ENCODE data around the gene CALN1.

CALN1 gene

DNA sequence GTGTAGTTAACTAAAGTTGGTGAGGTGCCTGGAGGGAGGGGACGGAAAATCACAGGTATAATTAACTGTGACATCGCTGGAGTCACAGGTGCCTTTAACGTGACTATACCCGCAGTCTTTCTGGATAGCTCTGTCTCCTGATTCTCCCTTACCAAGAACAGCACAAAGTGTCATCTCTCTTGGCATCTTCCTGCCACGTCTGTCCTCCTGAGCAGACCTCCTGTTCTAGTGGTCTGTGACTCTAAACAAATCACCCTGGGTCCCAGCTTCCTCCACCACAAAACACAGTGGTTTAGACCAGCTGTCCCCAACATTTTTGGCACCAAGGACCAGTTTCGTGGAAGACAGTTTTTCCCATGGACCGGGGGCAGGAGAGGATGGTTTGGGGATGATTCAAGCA lies 90.5 kb downstream of the CALN1 start:
- no peak for DNase-seq

DNA sequence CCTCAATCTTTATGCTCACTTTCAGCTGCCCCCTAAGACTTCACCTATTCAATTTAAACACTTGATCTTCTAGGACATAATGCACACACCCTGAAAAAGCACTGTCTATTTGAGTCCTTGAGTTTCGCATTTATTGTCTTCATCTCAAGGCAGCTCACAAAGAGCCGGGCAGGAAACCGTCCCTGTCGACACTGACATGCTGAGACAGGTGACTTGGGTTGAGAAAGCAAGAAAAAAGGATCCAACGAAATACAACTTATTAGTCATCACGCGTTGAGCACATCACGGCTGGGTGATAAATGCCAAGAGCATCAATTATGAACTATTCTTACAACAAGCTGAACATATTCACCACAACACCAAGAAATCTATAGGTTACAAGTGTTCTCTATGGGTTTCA lies 91.1 kb downstream of the CALN1 start:
- DNase-seq: no peak

- DNase-seq: no peak
Observed at GRCh38 chr7:72317341-72317740, 94.8 kb downstream of the CALN1 start.

- no peak for DNase-seq
Observed at GRCh38 chr7:72316148-72316547, 96.0 kb downstream of the CALN1 start.

GRCh38 chr7:72313906-72314305 lies 98.2 kb downstream of the CALN1 start:
- DNase-seq: no peak

DNA sequence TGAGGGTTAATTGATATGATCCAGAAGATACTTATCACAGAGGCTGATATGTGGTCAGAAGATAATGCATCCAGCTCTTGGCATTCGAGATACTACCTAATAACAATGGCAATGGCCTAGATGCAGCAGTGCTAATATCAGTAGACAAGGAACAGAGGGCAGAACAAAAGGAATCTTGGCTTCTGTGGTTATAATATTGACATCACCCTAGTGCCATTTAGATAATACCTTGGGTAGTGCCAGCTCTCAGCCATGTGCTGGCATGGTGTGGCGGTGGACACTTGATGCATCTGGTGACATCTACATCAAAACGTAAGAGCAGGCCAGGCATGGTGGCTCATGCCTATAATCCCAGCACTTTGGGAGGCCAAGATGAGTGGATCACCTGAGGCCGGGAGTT lies 101.8 kb downstream of the CALN1 start:
- no peak for DNase-seq

DNA sequence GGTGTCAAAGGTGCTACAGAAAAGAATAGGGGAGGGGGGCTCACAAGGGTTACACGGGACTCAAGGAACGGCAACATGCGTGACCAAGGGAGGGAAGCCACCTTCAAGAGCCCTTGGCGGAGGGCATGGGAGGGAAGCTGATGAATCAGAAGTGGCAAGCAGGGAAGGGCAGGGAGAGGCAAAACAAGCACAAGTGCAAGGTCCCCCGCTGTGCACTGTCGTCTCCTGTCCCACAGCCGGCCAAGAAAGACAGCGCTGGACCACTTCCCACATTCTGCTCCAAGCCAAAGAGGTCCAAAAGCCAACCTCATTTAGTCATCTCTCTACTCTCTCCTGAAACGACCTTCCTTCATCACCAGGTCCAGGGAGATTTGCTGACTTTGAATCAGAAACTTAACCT lies 102.7 kb downstream of the CALN1 start:
- DNase-seq: no peak

- DNase-seq: no peak
Observed at GRCh38 chr7:72308986-72309385, 103.2 kb downstream of the CALN1 start.

DNA sequence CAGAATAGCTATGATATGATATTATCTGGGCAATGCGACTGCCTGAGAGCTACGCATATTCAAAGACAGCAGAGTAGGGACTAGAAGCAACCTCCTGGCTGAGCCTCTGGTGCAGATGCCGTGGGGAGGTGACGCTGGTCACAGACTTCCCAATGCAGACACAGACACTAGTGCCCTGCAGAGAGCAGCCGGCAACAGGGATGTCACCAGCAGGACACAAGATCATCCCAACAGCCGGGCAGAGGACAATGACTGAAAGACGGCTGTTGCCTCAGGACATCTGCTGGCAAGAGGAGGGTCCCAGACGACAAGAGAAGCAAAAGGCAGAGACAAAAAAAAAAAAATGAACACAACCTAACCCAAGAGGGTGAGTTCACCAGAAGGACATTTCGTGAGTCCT lies 104.6 kb downstream of the CALN1 start:
- no peak for DNase-seq

GRCh38 chr7:72298912-72299311 lies 113.2 kb downstream of the CALN1 start:
- DNase-seq: no peak

DNA sequence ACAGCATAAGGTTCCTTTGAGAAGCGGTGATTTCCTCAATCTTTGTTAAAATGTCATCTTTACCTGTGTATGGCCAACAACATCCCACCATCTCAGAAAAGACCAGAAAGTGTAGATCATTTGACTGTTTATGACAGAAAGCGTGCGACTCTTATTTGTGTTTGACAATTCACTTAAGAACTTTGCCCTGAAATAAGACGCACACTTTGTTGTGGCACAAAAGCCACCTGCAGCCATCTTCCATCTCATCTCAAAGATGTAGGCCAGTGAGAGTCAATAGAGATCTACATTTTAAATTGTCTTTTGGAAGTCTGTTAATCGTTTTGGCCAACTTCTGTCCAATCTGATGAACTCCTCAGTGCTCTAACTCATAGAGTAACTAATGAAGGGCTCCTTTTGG lies 114.0 kb downstream of the CALN1 start:
- DNase-seq: no peak

DNA sequence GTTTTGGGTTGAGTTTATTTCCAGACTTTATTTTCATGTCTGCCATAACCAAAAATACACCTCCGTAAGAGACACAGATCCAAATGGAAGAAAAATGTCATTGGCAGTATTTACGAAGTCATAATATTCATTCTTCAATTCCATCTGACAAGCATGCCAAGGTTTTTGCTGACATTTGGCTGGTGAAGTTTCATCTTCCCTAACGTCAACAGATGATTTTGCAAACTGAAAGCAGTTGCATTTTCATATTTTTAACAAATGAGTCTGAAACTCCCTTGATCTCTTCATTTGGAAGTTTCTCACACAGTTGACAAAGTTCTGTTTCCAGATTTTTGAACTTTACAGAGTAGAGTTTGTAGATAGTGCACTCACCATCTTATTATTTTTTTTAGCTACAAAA lies 114.5 kb downstream of the CALN1 start:
- no peak for DNase-seq

DNA sequence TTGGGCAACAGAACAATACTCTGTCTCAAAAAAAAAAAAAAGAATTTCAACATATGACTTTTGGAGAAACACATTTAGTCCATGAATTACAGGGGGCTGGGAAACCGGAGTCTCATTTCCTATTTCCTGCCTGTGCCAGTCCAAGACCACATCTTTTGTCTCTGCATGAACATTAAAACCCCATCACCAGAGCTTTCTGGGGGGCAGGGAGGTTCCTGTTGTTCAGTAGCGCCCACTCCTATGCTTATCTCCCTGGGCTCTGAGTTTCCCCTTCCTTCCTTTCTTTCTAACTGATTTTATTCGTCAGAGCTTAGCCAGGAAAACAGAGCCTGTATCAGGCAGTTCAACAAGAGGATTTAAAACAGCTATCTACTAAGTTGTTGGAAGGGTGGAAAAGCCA lies 119.3 kb downstream of the CALN1 start:
- DNase-seq: no peak

GRCh38 chr7:72292118-72292517 lies 120.0 kb downstream of the CALN1 start:
- no peak for DNase-seq

DNA sequence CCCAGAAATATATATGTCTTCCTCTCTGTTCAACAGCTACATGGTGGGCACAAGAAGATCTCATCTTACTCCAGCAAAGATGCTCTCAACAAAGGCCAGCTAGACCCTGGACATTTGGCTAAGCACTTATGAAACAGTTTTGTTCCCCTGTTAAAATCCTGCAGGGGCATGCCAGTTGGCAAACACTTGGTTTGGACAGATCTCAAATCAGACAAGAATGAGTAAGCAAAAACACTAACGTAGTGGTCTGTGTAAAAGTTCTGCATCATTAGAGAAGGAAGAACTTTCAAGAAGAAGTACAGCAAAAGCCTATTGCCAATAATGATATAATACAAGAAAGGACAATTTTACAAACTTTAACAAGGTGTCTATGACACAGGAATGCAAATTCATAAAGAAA lies 125.6 kb downstream of the CALN1 start:
- no peak for DNase-seq

DNA sequence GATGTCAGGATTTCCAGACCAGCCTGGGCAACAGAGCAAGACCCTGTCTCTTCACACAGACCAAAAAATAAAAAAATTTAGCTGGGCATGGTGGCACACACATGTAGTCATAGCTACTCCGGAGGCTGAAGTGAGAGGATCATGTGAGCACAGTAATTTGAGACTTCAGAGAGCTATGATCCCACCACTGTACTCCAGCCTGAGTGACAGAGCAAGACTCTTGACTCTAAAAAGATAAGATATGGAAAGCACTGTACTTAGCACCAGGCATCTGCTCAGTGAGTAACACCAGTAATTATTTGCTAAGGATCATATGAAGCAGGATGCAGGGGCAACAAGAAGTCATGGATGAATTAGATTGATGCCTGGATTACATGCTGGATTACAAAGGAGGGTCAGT lies 128.8 kb downstream of the CALN1 start:
- DNase-seq: no peak

GRCh38 chr7:72281308-72281707 lies 130.8 kb downstream of the CALN1 start:
- no peak for DNase-seq

DNA sequence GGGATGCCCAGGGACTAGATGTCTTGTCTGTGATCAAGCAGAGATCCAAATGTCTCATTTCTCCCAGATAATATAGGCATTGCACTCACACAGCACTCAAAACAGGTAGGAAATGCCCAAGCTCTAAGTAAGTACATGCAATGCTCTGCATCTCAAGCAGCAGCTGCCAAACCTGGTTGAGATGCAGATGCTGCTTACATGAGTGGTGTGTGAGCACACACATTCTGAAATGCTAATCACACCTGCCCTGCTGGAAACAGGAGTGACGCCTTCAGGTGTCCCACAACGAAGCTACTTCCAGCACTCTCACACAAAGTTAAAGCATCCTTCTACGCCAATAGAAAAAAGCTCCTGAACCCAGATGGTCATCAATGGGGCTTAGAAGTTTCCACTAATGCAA lies 132.9 kb downstream of the CALN1 start:
- DNase-seq: no peak

GRCh38 chr7:72278550-72278949 lies 133.6 kb downstream of the CALN1 start:
- DNase-seq: no peak

DNA sequence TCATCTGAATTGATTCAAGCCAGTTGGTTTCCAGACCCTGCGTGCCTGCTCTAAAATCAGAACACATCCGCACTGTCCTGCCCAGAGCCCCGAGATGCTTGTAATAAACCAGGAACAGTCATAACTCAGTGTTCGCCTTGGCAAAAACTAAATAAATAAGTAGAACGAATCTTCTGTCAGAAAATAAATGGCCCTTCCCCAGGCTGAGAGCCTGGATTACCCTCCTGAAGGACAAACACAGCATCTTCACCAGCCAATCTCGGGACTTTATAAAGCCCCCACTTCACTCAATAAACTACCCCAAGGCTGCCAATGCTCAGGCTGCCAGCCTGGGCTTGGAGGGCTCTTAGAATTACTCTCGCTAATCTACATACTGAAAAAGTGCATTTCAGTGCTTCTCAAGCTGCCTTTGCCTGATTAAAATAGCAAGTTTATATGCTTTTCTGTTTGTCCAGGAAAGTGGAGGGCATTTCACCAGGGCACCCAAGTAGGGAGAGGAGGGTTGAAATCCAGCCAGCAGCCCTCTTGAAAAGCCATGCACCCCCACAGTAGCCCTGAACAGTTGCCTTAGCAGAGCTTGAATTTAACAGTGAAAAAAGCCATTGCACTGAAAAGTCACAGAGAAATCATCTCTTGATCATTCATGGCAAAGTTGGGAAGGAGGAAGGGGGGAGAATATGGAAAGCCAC lies 136.6 kb downstream of the CALN1 start:
- no peak for DNase-seq

DNA sequence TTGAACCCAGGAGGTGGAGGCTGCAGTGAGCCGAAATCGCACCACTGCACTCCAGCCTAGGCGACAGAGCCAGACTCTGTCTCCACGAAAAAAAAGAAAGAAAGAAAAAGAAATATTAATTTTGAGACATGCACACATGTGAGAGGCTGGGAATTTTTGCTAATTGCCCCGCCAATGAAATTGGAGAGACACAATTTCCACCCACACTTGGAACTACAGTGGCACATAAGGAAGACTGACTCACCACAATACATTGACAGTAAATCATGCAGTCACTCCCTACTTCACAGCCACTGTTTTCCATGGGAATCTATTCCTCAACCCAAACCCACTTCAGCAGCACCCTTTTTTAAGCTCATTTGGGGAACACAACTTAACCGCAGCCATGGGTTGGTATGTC lies 139.7 kb downstream of the CALN1 start:
- no peak for DNase-seq

DNA sequence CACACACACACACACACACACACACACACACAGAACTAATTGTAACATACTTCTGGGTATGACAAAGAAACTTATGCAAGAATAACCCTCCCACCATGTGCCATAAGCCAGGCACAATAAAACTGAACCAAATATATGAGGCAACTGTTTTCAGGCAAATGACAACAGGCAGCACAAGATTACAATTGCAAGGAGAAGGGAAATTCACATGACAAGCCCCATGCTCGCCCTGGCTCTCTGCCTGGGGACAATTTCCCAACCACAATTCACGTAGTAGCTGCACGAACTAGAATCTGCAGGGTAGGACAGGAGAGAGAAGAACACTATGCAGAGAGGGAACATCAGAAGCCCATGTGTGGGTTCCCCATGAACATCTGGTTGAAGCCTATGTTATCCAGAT lies 143.3 kb downstream of the CALN1 start:
- DNase-seq: no peak

DNA sequence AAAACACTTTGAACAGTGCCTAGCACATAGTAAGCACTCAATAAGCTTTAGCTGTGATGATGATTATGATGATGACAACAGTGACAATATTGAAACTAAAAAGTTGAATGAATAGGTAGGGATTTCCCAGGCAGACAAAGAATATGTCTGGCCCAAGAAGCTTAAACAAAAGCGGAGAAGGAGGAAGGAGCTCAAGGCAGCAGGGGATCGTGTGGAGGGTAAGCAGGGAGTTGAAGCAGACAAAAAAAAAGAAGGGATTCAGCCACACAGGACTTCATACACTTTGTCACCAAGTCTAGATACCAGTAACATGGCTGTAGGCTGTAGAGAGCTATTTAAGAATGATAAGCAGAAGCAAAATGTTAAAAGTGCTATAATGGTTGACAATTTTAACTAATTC lies 144.0 kb downstream of the CALN1 start:
- DNase-seq: no peak

GRCh38 chr7:72267291-72267800 lies 144.8 kb downstream of the CALN1 start:
- DNase-seq: no peak

DNA sequence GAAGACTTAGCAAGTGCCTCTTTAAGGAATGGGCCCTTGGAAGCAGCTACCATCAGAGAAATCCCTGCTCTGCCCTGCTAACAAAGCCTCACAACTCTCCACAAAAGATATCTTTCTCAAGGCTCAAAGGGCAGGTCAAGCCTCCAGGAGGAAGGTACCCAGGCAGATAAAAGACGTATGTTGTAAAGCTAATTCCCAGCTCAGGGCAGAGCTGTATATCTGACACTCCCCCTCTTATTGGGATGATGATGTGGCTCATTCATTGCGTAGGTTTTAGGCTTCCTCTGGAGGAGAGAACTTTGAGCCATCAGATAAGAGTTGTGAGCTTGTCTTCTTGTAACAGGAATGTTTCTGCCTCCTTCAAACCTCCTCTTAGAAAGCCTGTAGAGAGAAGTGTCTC lies 145.4 kb downstream of the CALN1 start:
- DNase-seq: no peak

Data from stimulated activated naive CD4-positive, alpha-beta T cell treated with Interleukin-2 at 50 U/mL for 16 hours (primary cell).